ENCODE measurements around the gene CD300LF. TPM values are rescaled to one million over a fixed set of nuclear protein-coding genes. Genes with fewer than 3 reads are reported as not detected.

The CD300LF gene
- total RNA-seq, 1 donor from 2014 or later = 0.19 TPM

- no peak for DNase-seq (ENCODE audit: extremely low spot score, unreplicated experiment)
- H3K4me1 Mint-ChIP-seq (ENCODE audit: unreplicated experiment) = peaks cover 29% of the 10 kb centered on the region
- no peak for TF ChIP-seq CTCF (conservative IDR thresholded peaks at IDR 0.05)
- H3K27ac Mint-ChIP-seq = peak overlapping the region; percentile 90
- H3K9me3 Mint-ChIP-seq = no peaks in the 10 kb centered on the region
- H3K36me3 Mint-ChIP-seq = no peaks in the 10 kb centered on the region
- peak overlapping the region; percentile 65 for H3K4me3 Mint-ChIP-seq
- no peaks in the 10 kb centered on the region for H3K27me3 Mint-ChIP-seq
These were observed 46.6 kb upstream of the CD300LF start for GRCh38 chr17:74759243-74759801.

- Mint-ChIP-seq H3K4me3 (peak overlapping the region; percentile 65), H3K27me3 (no peaks in the 10 kb centered on the region), H3K9me3 (no peaks in the 10 kb centered on the region), H3K4me1 (ENCODE audit: unreplicated experiment) (peaks cover 25% of the 10 kb centered on the region), H3K27ac (peak overlapping the region; percentile 90), H3K36me3 (no peaks in the 10 kb centered on the region)
- no peak for TF ChIP-seq CTCF (conservative IDR thresholded peaks at IDR 0.05)
- DNase-seq (ENCODE audit: extremely low spot score, unreplicated experiment) = no peak
These were observed 46.1 kb upstream of the CD300LF start for GRCh38 chr17:74758848-74759168.

- no peaks in the 10 kb centered on the region for H3K27me3 Mint-ChIP-seq
- no peak for DNase-seq (ENCODE audit: extremely low spot score, unreplicated experiment)
- no peak for TF ChIP-seq CTCF (conservative IDR thresholded peaks at IDR 0.05)
- H3K4me3 Mint-ChIP-seq = peak overlapping the region; percentile 47
- H3K4me1 Mint-ChIP-seq (ENCODE audit: unreplicated experiment) = peaks cover 24% of the 10 kb centered on the region
- no peaks in the 10 kb centered on the region for H3K36me3 Mint-ChIP-seq
- peak overlapping the region; percentile 90 for H3K27ac Mint-ChIP-seq
- no peaks in the 10 kb centered on the region for H3K9me3 Mint-ChIP-seq
These were observed 45.5 kb upstream of the CD300LF start for GRCh38 chr17:74757931-74758847.

GRCh38 chr17:74757502-74757901, 44.8 kb upstream of the CD300LF start:
- Mint-ChIP-seq H3K9me3 (no peaks in the 10 kb centered on the region), H3K27me3 (no peaks in the 10 kb centered on the region), H3K27ac (peak overlapping the region; percentile 90), H3K36me3 (peaks cover 3% of the 10 kb centered on the region), H3K4me1 (ENCODE audit: unreplicated experiment) (peaks cover 18% of the 10 kb centered on the region), H3K4me3 (no peak overlapping the region)
- no peak for DNase-seq (ENCODE audit: extremely low spot score, unreplicated experiment)
- no peak for TF ChIP-seq CTCF (conservative IDR thresholded peaks at IDR 0.05)

- Mint-ChIP-seq H3K36me3 (peaks cover 7% of the 10 kb centered on the region), H3K4me3 (no peak overlapping the region), H3K27ac (no peak overlapping the region)
These were observed 44.2 kb upstream of the CD300LF start for GRCh38 chr17:74756891-74757290.

More at GRCh38 chr17:74756891-74757290, 44.2 kb upstream of the CD300LF start:
- no peaks in the 10 kb centered on the region for H3K27me3 Mint-ChIP-seq
- H3K9me3 Mint-ChIP-seq = no peaks in the 10 kb centered on the region
- no peak for DNase-seq (ENCODE audit: extremely low spot score, unreplicated experiment)
- TF ChIP-seq CTCF (conservative IDR thresholded peaks at IDR 0.05) = no peak
- peaks cover 18% of the 10 kb centered on the region for H3K4me1 Mint-ChIP-seq (ENCODE audit: unreplicated experiment)

Measured in type B pancreatic cell (in vitro differentiated cells).